Stimulated activated naive B cell treated with anti-CD40 and anti-IgM and Interleukin-4, amounts not matched to agents 10 μg/mL and 1 μg/mL and 100 μg/mL, for 72 hours (primary cell): ENCODE results near the gene GPHA2.

Experiments
- ATAC-seq, 2 donors: fragments of 150-1000 bp; cut with Tn5 transposase; replicated peaks; 2 replicates each; pipeline ENCODE4 v1.10.0; 2021; ENCODE audit warnings: moderate library complexity in 1 of 2
- DNase-seq: peaks from one replicate; pipeline ENCODE4 v3.0.0; 2021
- H3K27ac Mint-ChIP-seq: one replicate; pipeline ENCODE4 v1.8.0; 2022; ENCODE audit warnings: mild to moderate bottlenecking, mixed read lengths
- H3K27me3 Mint-ChIP-seq, 2 donors: one replicate each; pipeline ENCODE4 v1.8.0; 2022; ENCODE audit warnings: mixed read lengths in 2 of 2
- H3K36me3 Mint-ChIP-seq, 2 donors: one replicate each; pipeline ENCODE4 v1.8.0; 2022; ENCODE audit warnings: mixed read lengths in 2 of 2, mild to moderate bottlenecking in 1 of 2
- H3K4me1 Mint-ChIP-seq, 2 donors: one replicate each; pipeline ENCODE4 v1.8.0; 2022; ENCODE audit warnings: mixed read lengths in 2 of 2, mild to moderate bottlenecking in 1 of 2
- H3K4me3 Mint-ChIP-seq, 2 donors: one replicate each; pipeline ENCODE4 v1.8.0; 2022; ENCODE audit warnings: mild to moderate bottlenecking in 2 of 2, mixed read lengths in 2 of 2, moderate library complexity in 1 of 2
- H3K9me3 Mint-ChIP-seq, 2 donors: one replicate each; pipeline ENCODE4 v1.8.0; 2022; ENCODE audit warnings: mixed read lengths in 2 of 2, mild to moderate bottlenecking in 1 of 2

GPHA2 gene

DNA sequence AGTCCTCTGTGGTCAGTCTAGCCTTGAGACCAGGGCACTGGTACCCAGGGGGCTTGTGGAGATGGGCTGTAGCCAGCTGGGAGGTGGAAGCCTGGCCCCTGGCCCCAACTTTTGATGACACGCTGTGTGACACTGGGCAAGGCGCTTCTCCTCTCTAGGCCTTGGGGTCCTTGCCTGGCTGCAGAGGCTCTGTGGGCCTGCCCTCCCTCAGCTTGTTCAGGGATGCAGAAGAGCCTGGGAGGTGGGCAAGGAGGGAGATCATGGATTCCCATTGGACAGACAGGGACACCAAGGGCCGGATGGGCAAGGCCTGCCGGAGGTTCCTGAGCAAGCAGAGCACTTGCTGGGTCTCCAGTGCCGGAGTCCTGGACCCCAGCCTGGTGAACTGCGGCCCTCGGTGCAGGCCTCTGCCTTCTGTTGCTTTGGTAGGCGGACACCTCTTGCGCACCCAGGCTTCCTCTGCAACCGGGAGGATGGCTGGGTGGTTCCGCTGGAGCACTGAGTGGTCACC, 12.5 kb downstream of the GPHA2 start:
- H3K9me3 Mint-ChIP-seq, result no peaks in the 10 kb centered on the region
- ATAC-seq, result no peak
- peaks cover 9 to 12% of the 10 kb centered on the region in 2 donors for H3K36me3 Mint-ChIP-seq
- H3K27me3 Mint-ChIP-seq, result no peaks in the 10 kb centered on the region
- H3K4me3 Mint-ChIP-seq, result no peak overlapping the region
- peaks cover 22 to 42% of the 10 kb centered on the region in 2 donors for H3K4me1 Mint-ChIP-seq
- no peak for DNase-seq
- no peak overlapping the region for H3K27ac Mint-ChIP-seq

DNA sequence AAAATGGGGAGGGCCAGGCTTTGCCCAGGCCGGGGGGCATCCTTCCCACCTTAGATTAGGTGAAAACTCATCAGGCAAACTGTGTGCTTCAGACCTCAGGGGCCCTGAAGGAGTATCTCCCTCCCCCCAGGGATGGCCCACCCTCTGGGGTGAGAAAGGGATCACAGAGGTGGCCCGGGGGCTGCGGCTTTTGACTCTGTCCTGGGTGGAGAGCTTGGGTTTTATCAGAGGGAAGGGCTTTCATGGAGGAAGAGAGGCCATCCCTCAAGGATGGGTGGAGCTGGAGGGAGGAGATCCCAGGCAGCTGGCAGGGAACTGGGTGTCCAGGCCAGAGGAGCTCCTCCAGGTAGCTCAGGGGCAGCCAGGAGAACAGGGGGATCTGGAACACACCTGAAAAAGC, 14.3 kb downstream of the GPHA2 start:
- H3K27ac Mint-ChIP-seq, result no peak overlapping the region
- peaks cover 31 to 53% of the 10 kb centered on the region in 2 donors for H3K4me1 Mint-ChIP-seq
- no peak for ATAC-seq
- no peaks in the 10 kb centered on the region for H3K27me3 Mint-ChIP-seq
- H3K36me3 Mint-ChIP-seq, result peaks cover 0 to 2% of the 10 kb centered on the region in 2 donors
- H3K4me3 Mint-ChIP-seq, result no peak overlapping the region
- DNase-seq, result no peak
- no peaks in the 10 kb centered on the region for H3K9me3 Mint-ChIP-seq

DNA sequence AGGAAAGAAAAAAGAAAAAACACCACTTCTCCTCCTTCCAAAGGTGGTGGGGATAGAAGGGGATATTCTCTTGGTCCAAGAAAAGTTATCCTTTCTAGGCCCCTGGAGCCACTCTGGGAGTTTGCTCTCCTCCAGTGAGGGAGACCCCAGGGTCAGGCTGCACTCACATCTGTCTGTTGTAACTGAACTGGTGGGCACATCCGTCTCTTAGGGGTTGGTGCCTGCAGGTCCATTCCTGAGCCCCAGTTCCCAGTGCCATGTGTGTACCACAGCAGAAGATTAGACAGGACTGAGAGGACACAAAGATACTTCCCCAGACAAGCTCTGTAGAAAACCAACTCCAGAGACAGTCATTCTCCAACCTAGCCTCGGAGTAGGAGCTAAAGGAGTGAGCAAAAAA, 15.6 kb downstream of the GPHA2 start:
- Mint-ChIP-seq H3K4me3 (no peak overlapping the region), H3K27me3 (no peaks in the 10 kb centered on the region), H3K4me1 (peaks cover 30 to 53% of the 10 kb centered on the region in 2 donors), H3K9me3 (no peaks in the 10 kb centered on the region), H3K36me3 (no peaks in the 10 kb centered on the region), H3K27ac (no peak overlapping the region)
- DNase-seq (no peak), ATAC-seq (no peak)

DNA sequence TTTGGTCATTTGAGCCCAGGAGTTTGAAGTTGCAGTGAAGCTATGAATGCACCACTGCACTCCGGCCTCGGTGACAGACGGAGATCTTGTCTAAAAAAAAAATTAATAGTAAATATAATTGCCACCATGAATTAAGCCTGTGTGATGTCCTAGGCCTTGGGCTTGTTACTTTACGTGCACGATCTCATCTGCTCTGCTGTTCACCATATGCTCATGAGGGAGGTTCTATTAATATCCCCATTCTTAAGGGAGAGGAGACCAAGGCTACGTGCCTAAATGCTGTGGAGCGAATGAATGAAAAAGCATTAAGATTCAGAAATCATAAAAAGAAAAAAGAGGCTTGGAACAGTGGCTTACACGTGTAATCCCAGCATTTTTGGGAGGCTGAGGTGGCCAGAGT, 16.1 kb downstream of the GPHA2 start:
- Mint-ChIP-seq H3K27ac (no peak overlapping the region), H3K4me1 (peaks cover 27 to 50% of the 10 kb centered on the region in 2 donors), H3K36me3 (peaks cover 0 to under 1% of the 10 kb centered on the region in 2 donors), H3K27me3 (no peaks in the 10 kb centered on the region), H3K9me3 (no peaks in the 10 kb centered on the region), H3K4me3 (no peak overlapping the region)
- ATAC-seq, result no peak
- no peak for DNase-seq

DNA sequence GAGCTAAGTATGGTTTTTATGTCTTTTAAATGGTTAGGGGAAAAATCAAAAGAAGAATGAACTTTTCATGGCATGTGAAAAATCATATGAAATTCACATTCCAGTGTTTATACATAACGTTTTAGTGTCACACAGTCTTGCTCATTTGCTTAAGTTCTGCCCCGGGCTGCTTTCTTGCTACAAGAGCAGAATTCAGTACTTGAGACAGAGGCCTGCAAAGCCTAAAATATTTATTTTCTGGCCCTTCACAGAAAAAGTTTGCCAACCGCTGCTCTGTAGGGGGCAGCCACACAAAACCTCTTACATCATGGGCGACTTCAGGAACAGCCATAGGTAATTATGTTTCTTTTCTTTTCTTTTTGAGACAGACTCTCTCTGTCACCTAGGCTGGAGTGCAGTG, 17.7 kb downstream of the GPHA2 start:
- Mint-ChIP-seq H3K4me3 (peak overlapping the region; percentile 89 to 92), H3K27ac (peak overlapping the region; percentile 93), H3K36me3 (peaks cover 5 to 10% of the 10 kb centered on the region in 2 donors), H3K27me3 (no peaks in the 10 kb centered on the region), H3K4me1 (peaks cover 25 to 36% of the 10 kb centered on the region in 2 donors), H3K9me3 (no peaks in the 10 kb centered on the region)
- ATAC-seq (no peak), DNase-seq (no peak)

DNA sequence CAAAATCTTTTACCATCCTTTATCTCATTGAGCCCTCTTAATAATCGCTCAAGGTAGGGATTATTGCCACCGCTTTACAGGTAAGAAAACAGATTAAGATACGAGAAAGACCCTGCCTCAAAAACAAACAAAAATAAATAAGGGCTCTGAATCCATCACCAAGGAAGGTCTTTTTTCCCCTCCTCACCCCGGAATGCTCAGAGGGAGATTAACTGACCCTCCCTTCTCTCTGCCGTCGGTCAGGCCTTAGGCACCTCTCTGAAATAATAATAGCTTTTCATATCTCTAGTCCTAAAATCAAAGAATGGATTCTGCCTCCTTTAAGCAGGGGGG, 18.1 kb downstream of the GPHA2 start:
- Mint-ChIP-seq H3K4me1 (peaks cover 25 to 35% of the 10 kb centered on the region in 2 donors), H3K9me3 (no peaks in the 10 kb centered on the region), H3K27me3 (no peaks in the 10 kb centered on the region), H3K27ac (peak overlapping the region; percentile 93), H3K4me3 (peak overlapping the region; percentile 89 to 92), H3K36me3 (peaks cover 6 to 14% of the 10 kb centered on the region in 2 donors)
- ATAC-seq, result no peak
- DNase-seq, result no peak

DNA sequence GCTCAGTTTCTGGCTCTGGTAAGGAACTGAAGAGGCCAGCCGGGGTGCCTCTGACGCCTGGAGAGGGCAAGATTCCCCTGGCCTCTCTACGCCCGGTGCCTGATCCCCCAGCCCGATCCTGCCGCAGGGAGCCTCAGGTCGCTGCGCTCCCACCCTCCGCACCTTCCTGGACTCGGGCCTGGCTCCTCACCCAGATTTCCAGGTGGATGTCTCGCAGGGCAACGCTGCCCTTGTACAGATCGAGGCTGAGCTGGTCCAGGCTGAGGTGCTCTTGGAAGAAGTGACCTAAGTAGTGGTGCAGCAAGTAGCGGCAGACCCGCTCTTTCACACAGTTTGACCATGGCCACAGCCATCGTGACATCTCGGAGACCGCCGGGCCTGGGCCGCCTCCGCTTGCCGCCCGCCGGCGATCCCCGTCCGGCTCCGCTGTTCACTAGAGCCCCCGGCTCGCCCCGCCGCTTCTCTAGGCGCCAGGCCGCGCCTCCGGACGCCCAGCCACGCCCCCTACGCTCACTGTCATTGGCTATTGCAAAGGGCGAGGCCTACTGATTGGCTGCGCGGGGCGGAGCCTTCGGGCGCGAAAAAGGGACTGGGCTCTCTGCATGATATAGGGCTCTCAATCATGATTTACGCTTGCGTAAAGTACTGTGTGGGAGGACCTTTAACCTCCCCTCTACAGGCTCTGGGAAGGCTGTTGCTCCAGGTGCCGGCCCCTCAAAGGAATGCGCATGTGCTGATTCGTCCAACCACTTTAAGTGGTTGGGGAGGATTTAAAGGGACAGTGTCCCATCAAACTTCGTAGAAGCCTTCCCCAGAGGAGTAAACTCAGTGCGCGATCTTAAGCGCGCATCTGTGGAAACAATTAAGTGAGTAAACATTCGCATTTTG, 18.7 kb downstream of the GPHA2 start, which contains the start of gene ATG2A:
TSS of gene ATG2A (minus strand) at position 435 of the 888 bp plus-strand sequence. CDS start at position 361, 74 bp downstream.
- Mint-ChIP-seq H3K9me3 (no peaks in the 10 kb centered on the region), H3K36me3 (peaks cover 8 to 17% of the 10 kb centered on the region in 2 donors), H3K4me1 (peaks cover 25 to 35% of the 10 kb centered on the region in 2 donors), H3K27me3 (no peaks in the 10 kb centered on the region), H3K4me3 (peak within 1 kb of the TSS; percentile 89 to 92), H3K27ac (peak within 1 kb of the TSS; percentile 93)
- peak; percentile 96 to 98 for ATAC-seq
- DNase-seq, result peak; percentile 97

DNA sequence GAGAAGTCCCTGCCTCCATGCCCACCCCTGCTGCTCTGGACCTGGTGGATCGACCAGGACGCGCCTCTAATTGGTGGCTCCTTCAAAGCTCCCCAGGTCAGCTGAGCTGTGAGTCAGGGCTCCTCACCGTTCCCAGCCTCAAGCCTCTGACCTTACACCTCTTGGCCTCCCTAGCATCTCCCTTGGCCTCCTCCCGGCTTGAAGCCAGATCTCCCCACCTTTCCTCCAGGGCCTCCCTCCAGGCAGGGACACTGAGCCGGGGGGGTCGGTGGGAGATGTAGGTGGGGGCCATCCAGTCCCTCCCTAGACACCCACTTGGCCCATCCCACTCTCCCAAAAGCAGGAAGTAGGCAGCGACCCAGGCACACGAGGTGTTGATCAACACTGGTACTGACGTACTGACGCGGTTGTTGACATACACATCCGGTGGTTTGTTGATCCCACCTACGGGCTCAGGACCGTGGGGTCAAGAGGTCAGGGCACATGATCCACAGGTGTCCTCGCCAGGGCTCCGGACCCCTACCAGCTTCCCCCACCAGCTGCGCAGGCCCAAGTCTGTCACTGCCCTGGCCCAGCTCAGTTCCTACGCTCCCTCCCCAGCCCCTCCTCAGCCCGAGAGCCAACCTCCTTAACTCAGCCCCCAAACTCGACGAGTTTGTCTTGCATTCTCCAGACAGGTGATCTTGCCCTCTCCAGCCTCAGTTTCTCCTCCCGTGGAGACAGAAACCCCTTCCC, 19.5 kb downstream of the GPHA2 start:
- peak; percentile 1 to 6 for ATAC-seq
- no peak for DNase-seq
- peak overlapping the region; percentile 93 for H3K27ac Mint-ChIP-seq
- H3K4me3 Mint-ChIP-seq, result peak overlapping the region; percentile 89 to 92
- H3K4me1 Mint-ChIP-seq, result peaks cover 30 to 40% of the 10 kb centered on the region in 2 donors
- H3K27me3 Mint-ChIP-seq, result no peaks in the 10 kb centered on the region
- H3K9me3 Mint-ChIP-seq, result no peaks in the 10 kb centered on the region
- H3K36me3 Mint-ChIP-seq, result peaks cover 13 to 25% of the 10 kb centered on the region in 2 donors

DNA sequence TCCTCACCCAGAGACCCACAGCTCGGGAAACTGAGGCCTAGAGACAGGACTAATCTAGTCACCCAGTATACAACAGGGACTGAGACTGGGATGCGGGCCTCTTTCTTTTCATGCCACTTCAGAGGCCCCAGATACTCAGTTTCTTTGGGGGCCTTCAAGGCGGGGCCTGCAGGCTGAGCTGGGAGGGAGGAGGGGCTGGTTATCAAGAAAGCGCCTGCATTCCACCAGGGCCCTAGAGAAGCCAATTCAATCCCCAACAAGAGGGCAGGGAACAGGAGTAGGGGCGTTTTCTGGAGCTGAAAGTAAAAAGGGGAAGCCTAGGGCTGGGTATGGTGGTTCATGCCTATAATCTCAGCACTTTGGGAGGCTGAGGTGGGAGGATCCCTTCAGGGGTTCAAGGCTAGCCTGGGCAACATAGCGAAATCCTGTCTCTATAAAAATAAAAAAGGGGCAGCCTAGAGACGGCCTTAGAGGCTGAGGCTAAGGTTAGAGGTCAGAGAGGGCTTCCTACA, 20.3 kb downstream of the GPHA2 start:
- Mint-ChIP-seq H3K36me3 (peaks cover 18 to 31% of the 10 kb centered on the region in 2 donors), H3K27me3 (no peaks in the 10 kb centered on the region), H3K9me3 (no peaks in the 10 kb centered on the region), H3K4me3 (peak overlapping the region; percentile 89 to 92), H3K27ac (peak overlapping the region; percentile 37), H3K4me1 (peaks cover 29 to 40% of the 10 kb centered on the region in 2 donors)
- DNase-seq, result no peak
- ATAC-seq, result no peak

DNA sequence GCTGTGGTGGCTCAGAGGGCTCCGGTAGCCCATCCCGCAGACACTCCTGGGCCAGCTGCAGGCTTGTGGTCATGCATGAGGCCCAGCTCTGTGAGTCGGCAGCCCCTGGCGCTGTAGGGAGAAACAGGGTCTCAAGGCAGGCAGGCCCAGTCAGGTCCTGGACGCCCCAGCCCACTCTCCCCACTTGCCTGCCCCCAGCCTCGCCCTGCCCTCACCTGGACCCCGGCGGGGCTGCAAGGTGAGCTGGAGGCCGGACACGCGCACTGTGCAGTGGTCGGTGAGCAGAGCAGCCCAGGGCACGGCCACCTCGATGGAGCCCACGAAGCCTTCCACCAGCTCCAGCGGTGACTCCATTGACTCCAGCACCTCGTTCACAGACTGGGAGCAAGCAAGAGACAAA, 21.6 kb downstream of the GPHA2 start:
- H3K4me3 Mint-ChIP-seq, result no peak overlapping the region
- H3K36me3 Mint-ChIP-seq, result peaks cover 28 to 41% of the 10 kb centered on the region in 2 donors
- DNase-seq, result no peak
- H3K27ac Mint-ChIP-seq, result no peak overlapping the region
- H3K4me1 Mint-ChIP-seq, result peaks cover 26 to 40% of the 10 kb centered on the region in 2 donors
- H3K27me3 Mint-ChIP-seq, result no peaks in the 10 kb centered on the region
- H3K9me3 Mint-ChIP-seq, result no peaks in the 10 kb centered on the region
- ATAC-seq, result no peak

DNA sequence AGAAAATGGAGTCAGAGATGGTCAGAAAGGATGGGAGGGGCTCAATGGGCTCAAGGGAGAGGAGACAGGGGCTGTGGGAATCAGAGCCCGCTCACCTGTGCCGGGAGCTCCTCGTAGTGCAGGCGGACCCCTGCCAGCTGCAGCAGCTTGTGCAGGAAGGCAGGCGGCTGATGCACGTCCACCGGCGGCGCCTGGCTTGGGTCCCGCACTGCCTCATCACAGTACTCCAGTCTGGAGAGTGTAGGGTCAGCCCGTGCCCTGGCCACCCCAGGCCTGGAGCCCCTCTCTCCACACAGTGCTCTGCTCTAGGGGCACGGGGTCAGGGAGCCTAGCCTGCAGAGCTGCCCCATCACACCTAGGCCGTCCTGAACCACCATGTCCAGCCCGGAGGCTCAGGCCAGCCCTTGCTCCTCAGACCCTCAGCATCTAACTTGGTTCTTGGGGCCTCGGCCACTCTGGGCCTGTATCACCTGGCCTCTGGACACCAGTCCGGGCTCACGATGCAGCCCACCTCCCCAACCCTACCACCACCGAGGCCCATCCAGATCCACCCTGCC, 22.4 kb downstream of the GPHA2 start:
- DNase-seq (no peak), ATAC-seq (no peak)
- H3K27me3 Mint-ChIP-seq, result no peaks in the 10 kb centered on the region
- H3K9me3 Mint-ChIP-seq, result no peaks in the 10 kb centered on the region
- H3K27ac Mint-ChIP-seq, result no peak overlapping the region
- H3K36me3 Mint-ChIP-seq, result peaks cover 35 to 48% of the 10 kb centered on the region in 2 donors
- H3K4me3 Mint-ChIP-seq, result no peak overlapping the region
- H3K4me1 Mint-ChIP-seq, result peaks cover 25 to 33% of the 10 kb centered on the region in 2 donors

DNA sequence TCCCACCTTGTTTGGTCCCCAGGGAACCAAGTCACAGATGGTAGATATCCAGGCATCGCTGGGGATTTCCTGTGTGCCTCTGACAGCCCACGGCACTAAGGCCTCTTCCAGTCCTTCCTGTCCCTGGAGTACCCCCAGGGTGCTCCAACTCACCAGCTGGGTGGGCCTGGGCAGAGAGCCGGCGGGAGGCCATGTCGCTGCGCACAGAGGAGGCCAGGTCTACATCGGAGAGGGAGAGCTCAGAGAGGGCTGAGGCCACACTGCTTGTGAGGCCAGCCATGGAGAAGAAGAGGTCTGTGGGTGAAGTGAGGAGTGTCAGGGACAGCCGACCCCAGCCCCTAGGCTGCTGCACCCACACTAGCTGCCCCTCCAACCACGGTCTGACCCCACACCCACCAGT, 24.0 kb downstream of the GPHA2 start:
- H3K9me3 Mint-ChIP-seq, result no peaks in the 10 kb centered on the region
- H3K4me1 Mint-ChIP-seq, result peaks cover 17 to 21% of the 10 kb centered on the region in 2 donors
- H3K27ac Mint-ChIP-seq, result no peak overlapping the region
- no peak for ATAC-seq
- H3K36me3 Mint-ChIP-seq, result peaks cover 46 to 55% of the 10 kb centered on the region in 2 donors
- DNase-seq, result no peak
- no peaks in the 10 kb centered on the region for H3K27me3 Mint-ChIP-seq
- H3K4me3 Mint-ChIP-seq, result no peak overlapping the region

DNA sequence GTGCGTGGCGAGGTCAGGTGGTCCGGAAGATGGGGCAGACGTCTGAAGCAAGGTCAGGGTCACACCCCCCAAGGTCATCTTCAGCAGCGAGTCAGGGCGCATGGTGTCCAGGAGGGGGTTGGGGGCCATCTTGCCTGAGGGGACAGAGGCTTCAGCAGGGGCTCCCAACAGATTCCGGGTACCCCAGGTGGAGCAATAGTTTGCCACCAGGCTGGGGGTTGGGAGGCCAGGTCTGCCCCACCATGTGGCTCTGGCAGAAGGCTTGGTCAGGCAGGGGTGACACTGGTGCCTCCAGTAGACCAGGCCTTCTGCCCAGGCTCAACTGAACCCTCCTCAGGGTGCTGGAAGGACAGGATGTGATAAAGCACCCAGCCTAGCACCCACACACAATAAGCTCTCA, 24.6 kb downstream of the GPHA2 start:
- Mint-ChIP-seq H3K9me3 (no peaks in the 10 kb centered on the region), H3K36me3 (peaks cover 46 to 55% of the 10 kb centered on the region in 2 donors), H3K27me3 (no peaks in the 10 kb centered on the region), H3K27ac (no peak overlapping the region), H3K4me1 (peaks cover 12 to 16% of the 10 kb centered on the region in 2 donors), H3K4me3 (no peak overlapping the region)
- ATAC-seq, result no peak
- no peak for DNase-seq

DNA sequence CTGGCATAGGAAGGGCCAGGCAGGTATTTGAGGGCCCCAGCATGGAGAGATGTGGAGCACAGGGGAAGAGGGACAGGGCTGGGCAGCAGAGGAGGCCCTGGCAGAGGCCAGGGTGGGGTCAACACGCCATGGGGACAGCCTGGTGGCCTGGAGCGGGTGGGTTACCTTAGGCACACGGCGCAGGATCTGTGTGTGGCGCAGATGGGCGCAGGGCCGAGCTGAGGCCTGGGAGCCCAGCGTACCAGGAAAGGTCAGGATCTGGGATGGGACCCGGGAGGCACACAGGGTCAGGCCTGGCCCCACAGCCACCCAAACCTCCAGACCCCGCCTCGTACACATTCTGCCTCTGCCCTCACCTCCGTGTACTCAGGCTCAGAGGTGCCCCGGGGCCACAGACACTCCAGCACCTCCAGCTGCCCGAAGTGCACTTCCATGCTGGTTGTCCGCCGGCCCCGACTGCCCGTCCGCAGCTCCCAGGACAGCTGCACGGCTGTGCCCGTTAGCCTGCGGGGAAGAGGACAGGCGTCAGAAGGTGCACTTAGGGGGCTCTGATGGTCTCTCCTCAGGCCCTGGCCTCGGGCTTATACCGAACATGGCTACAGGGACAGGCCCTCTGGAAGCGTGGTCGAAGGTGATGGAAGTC, 25.1 kb downstream of the GPHA2 start:
- no peaks in the 10 kb centered on the region for H3K27me3 Mint-ChIP-seq
- H3K4me1 Mint-ChIP-seq, result peaks cover 8 to 10% of the 10 kb centered on the region in 2 donors

More for the DNA sequence above, 25.1 kb downstream of the GPHA2 start:
- Mint-ChIP-seq H3K36me3 (peaks cover 46 to 57% of the 10 kb centered on the region in 2 donors), H3K4me3 (no peak overlapping the region), H3K9me3 (no peaks in the 10 kb centered on the region), H3K27ac (no peak overlapping the region)
- ATAC-seq (no peak), DNase-seq (no peak)
